ENCODE measurements around the gene SSH3.

DNA sequence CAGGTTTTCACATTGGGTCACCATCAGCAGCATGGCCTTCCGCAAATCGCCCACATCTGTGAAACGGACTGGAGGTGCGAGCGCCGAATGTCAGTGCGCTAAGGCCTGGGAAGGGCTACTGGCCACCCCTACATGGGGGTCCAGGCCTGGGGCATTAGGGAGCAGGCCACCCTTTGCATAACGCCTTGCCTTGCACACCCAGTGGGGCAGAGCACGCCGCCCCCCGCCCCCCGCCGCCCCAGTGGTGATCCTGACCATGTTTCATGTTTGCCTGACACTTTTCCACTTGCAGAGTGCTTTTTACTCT, 34.4 kb upstream of the SSH3 start:
- TF ChIP-seq POLR2A (IDR thresholded peaks at IDR 0.05) (no peak), CTCF (IDR thresholded peaks at IDR 0.05) (no peak)

All from breast epithelium (tissue), 3 donors.